ENCODE data around the gene CACNA2D3. TPM values are rescaled to one million over a fixed set of nuclear protein-coding genes. Genes with fewer than 3 reads are reported as not detected.
A peak's percentile ranks its signal among the peaks of the same experiment; 100 is the strongest.

The CACNA2D3 gene
- 1.2 TPM for polyA plus RNA-seq (2013, experiment 1 of 2)
- not detected for polyA plus RNA-seq (2013, experiment 2 of 2)

GRCh38 chr3:54122324-54123002 is at the start of gene CACNA2D3:
Gene CACNA2D3, plus strand, starts transcription at chr3:54122552.
- no peaks in the 10 kb centered on the region for H3K36me3 ChIP-seq (ENCODE audit: control insufficient read depth, insufficient read depth, low read length)
- peaks cover 4% of the 10 kb centered on the region for H3K9me3 ChIP-seq (ENCODE audit: control insufficient read depth, low read length)
- peaks cover 4% of the 10 kb centered on the region for H3K4me1 ChIP-seq (ENCODE audit: control insufficient read depth, insufficient read depth, low read length, poor library complexity, severe bottlenecking)
- 0 to 1% methylated on average over 61 to 72 of the region's 100 CpGs for WGBS, 2 experiments (ENCODE audit: insufficient coverage in 2 of 2)
- peak within 1 kb of the TSS; percentile 42 for H3K4me3 ChIP-seq (ENCODE audit: extremely low read depth, insufficient read depth, low read length, poor library complexity, severe bottlenecking)
- H3K27ac ChIP-seq (ENCODE audit: low read depth, low read length, severe bottlenecking) = no peak within 1 kb of the TSS

- 93 to 100% methylated on average over 2 of the region's 4 CpGs for WGBS, 2 experiments (ENCODE audit: insufficient coverage in 2 of 2)
- no peaks in the 10 kb centered on the region for H3K4me1 ChIP-seq (ENCODE audit: control insufficient read depth, insufficient read depth, low read length, poor library complexity, severe bottlenecking)
- H3K36me3 ChIP-seq (ENCODE audit: control insufficient read depth, insufficient read depth, low read length) = no peaks in the 10 kb centered on the region
- no peak overlapping the region for H3K27ac ChIP-seq (ENCODE audit: low read depth, low read length, severe bottlenecking)
- H3K9me3 ChIP-seq (ENCODE audit: control insufficient read depth, low read length) = peaks cover 10% of the 10 kb centered on the region
- no peak overlapping the region for H3K4me3 ChIP-seq (ENCODE audit: extremely low read depth, insufficient read depth, low read length, poor library complexity, severe bottlenecking)
Observed at GRCh38 chr3:54073386-54073785, 49.0 kb upstream of the CACNA2D3 start.

GRCh38 chr3:54079314-54079713 is 43.0 kb upstream of the CACNA2D3 start:
- no peaks in the 10 kb centered on the region for H3K9me3 ChIP-seq (ENCODE audit: control insufficient read depth, low read length)
- no peak overlapping the region for H3K27ac ChIP-seq (ENCODE audit: low read depth, low read length, severe bottlenecking)
- no peaks in the 10 kb centered on the region for H3K36me3 ChIP-seq (ENCODE audit: control insufficient read depth, insufficient read depth, low read length)
- no peak overlapping the region for H3K4me3 ChIP-seq (ENCODE audit: extremely low read depth, insufficient read depth, low read length, poor library complexity, severe bottlenecking)
- H3K4me1 ChIP-seq (ENCODE audit: control insufficient read depth, insufficient read depth, low read length, poor library complexity, severe bottlenecking) = no peaks in the 10 kb centered on the region
- WGBS, 2 experiments (ENCODE audit: insufficient coverage in 2 of 2) = 67% methylated on average over 2 of the region's 4 CpGs; no CpG with 5 or more reads in 1 of the 2 experiments

- no peak overlapping the region for H3K4me3 ChIP-seq (ENCODE audit: extremely low read depth, insufficient read depth, low read length, poor library complexity, severe bottlenecking)
- no peaks in the 10 kb centered on the region for H3K9me3 ChIP-seq (ENCODE audit: control insufficient read depth, low read length)
- WGBS, 2 experiments (ENCODE audit: insufficient coverage in 2 of 2) = 44 to 65% methylated on average over 4 to 5 of the region's 9 CpGs
- H3K4me1 ChIP-seq (ENCODE audit: control insufficient read depth, insufficient read depth, low read length, poor library complexity, severe bottlenecking) = no peaks in the 10 kb centered on the region
- no peak overlapping the region for H3K27ac ChIP-seq (ENCODE audit: low read depth, low read length, severe bottlenecking)
- H3K36me3 ChIP-seq (ENCODE audit: control insufficient read depth, insufficient read depth, low read length) = no peaks in the 10 kb centered on the region
Observed at GRCh38 chr3:54079730-54080325, 42.5 kb upstream of the CACNA2D3 start.

- Histone ChIP-seq H3K4me1 (ENCODE audit: control insufficient read depth, insufficient read depth, low read length, poor library complexity, severe bottlenecking) (no peaks in the 10 kb centered on the region), H3K9me3 (ENCODE audit: control insufficient read depth, low read length) (no peaks in the 10 kb centered on the region), H3K27ac (ENCODE audit: low read depth, low read length, severe bottlenecking) (no peak overlapping the region), H3K4me3 (ENCODE audit: extremely low read depth, insufficient read depth, low read length, poor library complexity, severe bottlenecking) (no peak overlapping the region), H3K36me3 (ENCODE audit: control insufficient read depth, insufficient read depth, low read length) (no peaks in the 10 kb centered on the region)
- 89 to 97% methylated on average over 3 of the region's 4 CpGs for WGBS, 2 experiments (ENCODE audit: insufficient coverage in 2 of 2)
Observed at GRCh38 chr3:54083921-54084320, 38.4 kb upstream of the CACNA2D3 start.

- no peak overlapping the region for H3K27ac ChIP-seq (ENCODE audit: low read depth, low read length, severe bottlenecking)
- WGBS, 2 experiments (ENCODE audit: insufficient coverage in 2 of 2) = 95% methylated on average over 4 of the region's 6 CpGs
Observed at GRCh38 chr3:54085936-54086335, 36.4 kb upstream of the CACNA2D3 start.

GRCh38 chr3:54086652-54087405 is 35.5 kb upstream of the CACNA2D3 start:
- Histone ChIP-seq H3K4me1 (ENCODE audit: control insufficient read depth, insufficient read depth, low read length, poor library complexity, severe bottlenecking) (no peaks in the 10 kb centered on the region), H3K9me3 (ENCODE audit: control insufficient read depth, low read length) (no peaks in the 10 kb centered on the region), H3K4me3 (ENCODE audit: extremely low read depth, insufficient read depth, low read length, poor library complexity, severe bottlenecking) (no peak overlapping the region), H3K36me3 (ENCODE audit: control insufficient read depth, insufficient read depth, low read length) (no peaks in the 10 kb centered on the region), H3K27ac (ENCODE audit: low read depth, low read length, severe bottlenecking) (no peak overlapping the region)
- 85 to 86% methylated on average over 6 of the region's 8 CpGs for WGBS, 2 experiments (ENCODE audit: insufficient coverage in 2 of 2)

More at GRCh38 chr3:54085936-54086335, 36.4 kb upstream of the CACNA2D3 start:
- H3K4me3 ChIP-seq (ENCODE audit: extremely low read depth, insufficient read depth, low read length, poor library complexity, severe bottlenecking) = no peak overlapping the region
- no peaks in the 10 kb centered on the region for H3K36me3 ChIP-seq (ENCODE audit: control insufficient read depth, insufficient read depth, low read length)
- no peaks in the 10 kb centered on the region for H3K9me3 ChIP-seq (ENCODE audit: control insufficient read depth, low read length)
- no peaks in the 10 kb centered on the region for H3K4me1 ChIP-seq (ENCODE audit: control insufficient read depth, insufficient read depth, low read length, poor library complexity, severe bottlenecking)

GRCh38 chr3:54087581-54088410 is 34.6 kb upstream of the CACNA2D3 start:
- 16 to 17% methylated on average over 46 to 49 of the region's 54 CpGs for WGBS, 2 experiments (ENCODE audit: insufficient coverage in 2 of 2)
- H3K27ac ChIP-seq (ENCODE audit: low read depth, low read length, severe bottlenecking) = no peak overlapping the region
- no peaks in the 10 kb centered on the region for H3K9me3 ChIP-seq (ENCODE audit: control insufficient read depth, low read length)
- no peaks in the 10 kb centered on the region for H3K36me3 ChIP-seq (ENCODE audit: control insufficient read depth, insufficient read depth, low read length)
- peak overlapping the region; percentile 25 for H3K4me3 ChIP-seq (ENCODE audit: extremely low read depth, insufficient read depth, low read length, poor library complexity, severe bottlenecking)
- H3K4me1 ChIP-seq (ENCODE audit: control insufficient read depth, insufficient read depth, low read length, poor library complexity, severe bottlenecking) = no peaks in the 10 kb centered on the region

- Histone ChIP-seq H3K4me3 (ENCODE audit: extremely low read depth, insufficient read depth, low read length, poor library complexity, severe bottlenecking) (no peak overlapping the region), H3K36me3 (ENCODE audit: control insufficient read depth, insufficient read depth, low read length) (no peaks in the 10 kb centered on the region), H3K4me1 (ENCODE audit: control insufficient read depth, insufficient read depth, low read length, poor library complexity, severe bottlenecking) (no peaks in the 10 kb centered on the region), H3K27ac (ENCODE audit: low read depth, low read length, severe bottlenecking) (no peak overlapping the region), H3K9me3 (ENCODE audit: control insufficient read depth, low read length) (no peaks in the 10 kb centered on the region)
- WGBS, 2 experiments (ENCODE audit: insufficient coverage in 2 of 2) = 83 to 100% methylated on average over 1 of the region's 5 CpGs
Observed at GRCh38 chr3:54093491-54094248, 28.7 kb upstream of the CACNA2D3 start.

GRCh38 chr3:54094926-54095325 is 27.4 kb upstream of the CACNA2D3 start:
- no peaks in the 10 kb centered on the region for H3K9me3 ChIP-seq (ENCODE audit: control insufficient read depth, low read length)
- 100% methylated on average over 1 of the region's 3 CpGs; no CpG with 5 or more reads in 1 of the 2 experiments for WGBS, 2 experiments (ENCODE audit: insufficient coverage in 2 of 2)
- no peak overlapping the region for H3K27ac ChIP-seq (ENCODE audit: low read depth, low read length, severe bottlenecking)
- H3K4me3 ChIP-seq (ENCODE audit: extremely low read depth, insufficient read depth, low read length, poor library complexity, severe bottlenecking) = no peak overlapping the region
- H3K4me1 ChIP-seq (ENCODE audit: control insufficient read depth, insufficient read depth, low read length, poor library complexity, severe bottlenecking) = no peaks in the 10 kb centered on the region
- H3K36me3 ChIP-seq (ENCODE audit: control insufficient read depth, insufficient read depth, low read length) = no peaks in the 10 kb centered on the region

Data from mesodermal cell (in vitro differentiated cells).